T-cell (primary cell): Measurements from ENCODE around the gene HCFC2. TPM values are rescaled to one million over a fixed set of nuclear protein-coding genes. Genes with fewer than 3 reads are reported as not detected.
"Not testable (repeated sequence)": the region's sequence is repeated elsewhere in the genome, so short reads cannot be mapped to it uniquely, and the experiment has no call there.

Experiments
- ATAC-seq, 4 experiments: fragments of 200-7000 bp in 3 of 4; fragments of 150-1000 bp in 1 of 4; cut with Tn5 transposase; replicated peaks in 1 of 4; 1 replicate in 3 of 4; 2 replicates in 1 of 4; pipeline ENCODE4 v1.10.0; 2021; ENCODE audit warnings: moderate library complexity in 3 of 4, mild to moderate bottlenecking in 2 of 4, moderate number of reproducible peaks in 1 of 4
- CTCF ChIA-PET, 2 donors: fragments of 300-600 bp; sonication (Branson Sonifier 250); formaldehyde crosslinking; loops; one replicate each; lab custom pipeline; 2022; ENCODE audit warnings: antibody characterized with exemption in 2 of 2; lab: Charles Lee
- POLR2A ChIA-PET, 2 donors: fragments of 300-600 bp; sonication (Branson Sonifier 250); formaldehyde crosslinking; loops; one replicate each; lab custom pipeline; 2022; ENCODE audit warnings: antibody characterized with exemption in 2 of 2; lab: Charles Lee
- DNase-seq, 35 experiments: peaks; one replicate each; pipeline versions ENCODE4 v3.0.0 to v3.0.0-alpha.2; 2013 to 2023
- H3K27ac ChIP-seq: one replicate; pipeline ENCODE4 v1.5.1; 2013; ENCODE audit warnings: low read length
- H3K27me3 ChIP-seq, 2 experiments: replicated peaks in 1 of 2; 1 replicate in 1 of 2; 2 replicates in 1 of 2; pipeline versions ENCODE4 v1.6.1 to v1.7.0; 2013; ENCODE audit warnings: low read length in 1 of 2, mixed read lengths in 1 of 2; ENCODE audit not compliant: control insufficient read depth in 2 of 2, insufficient read depth in 2 of 2; ENCODE audit errors: extremely low read depth in 1 of 2
- H3K36me3 ChIP-seq, 2 donors: 1 replicate in 1 of 2; 2 replicates in 1 of 2; pipeline versions ENCODE4 v1.6.1 to v1.7.0; 2013; ENCODE audit warnings: low read length in 1 of 2; ENCODE audit not compliant: control insufficient read depth in 2 of 2, insufficient read depth in 1 of 2; ENCODE audit errors: extremely low read depth in 1 of 2
- H3K4me1 ChIP-seq, 2 experiments: 1 replicate in 1 of 2; 2 replicates in 1 of 2; pipeline versions ENCODE4 v1.6.1 to v1.7.0; 2013; ENCODE audit warnings: low read length in 2 of 2, mixed read lengths in 1 of 2; ENCODE audit not compliant: insufficient read depth in 2 of 2, control insufficient read depth in 1 of 2; ENCODE audit errors: extremely low read depth in 1 of 2
- H3K4me3 ChIP-seq, 2 donors: 1 replicate in 1 of 2; 2 replicates in 1 of 2; pipeline versions ENCODE4 v1.5.1 to v1.7.0; 2013; ENCODE audit warnings: mild to moderate bottlenecking in 2 of 2, low read length in 1 of 2, moderate library complexity in 1 of 2; ENCODE audit not compliant: control insufficient read depth in 1 of 2; ENCODE audit errors: extremely low read depth in 1 of 2
- H3K9me3 ChIP-seq: 2 replicates; pipeline ENCODE4 v1.7.0; 2013
- H3K27ac Mint-ChIP-seq, 2 donors: one replicate each; pipeline ENCODE4 v1.8.0; 2020 to 2021; ENCODE audit warnings: mild to moderate bottlenecking in 2 of 2, mixed read lengths in 2 of 2
- H3K27me3 Mint-ChIP-seq, 2 donors: one replicate each; pipeline ENCODE4 v1.8.0; 2021 to 2022; ENCODE audit warnings: mixed read lengths in 2 of 2
- H3K36me3 Mint-ChIP-seq: one replicate; pipeline ENCODE4 v1.8.0; 2021; ENCODE audit warnings: mixed read lengths
- H3K4me1 Mint-ChIP-seq, 3 donors: one replicate each; pipeline ENCODE4 v1.8.0; 2020 to 2022; ENCODE audit warnings: mixed read lengths in 3 of 3, mild to moderate bottlenecking in 1 of 3
- H3K4me3 Mint-ChIP-seq, 3 donors: one replicate each; pipeline ENCODE4 v1.8.0; 2020 to 2022; ENCODE audit warnings: mild to moderate bottlenecking in 3 of 3, mixed read lengths in 3 of 3, moderate library complexity in 3 of 3
- H3K9me3 Mint-ChIP-seq, 3 donors: one replicate each; pipeline ENCODE4 v1.8.0; 2020 to 2022; ENCODE audit warnings: mixed read lengths in 3 of 3
- WGBS: methylation state at CpG from one replicate; pipeline ENCODE4 v1.1.5; 2013; ENCODE audit warnings: missing lambda C conversion rate; ENCODE audit not compliant: insufficient coverage; 5-methylcytosine and 5-hydroxymethylcytosine counted together
- total RNA-seq, 35 experiments: library from RNA in 6 of 35; stranded (reverse) in 6 of 35; fragments of 120-200 nt in 1 of 35; gene quantifications; one replicate each; pipeline versions ENCODE4 v1.2.1 to v1.2.4 and lab custom pipeline; 2013 to 2026

HCFC2 gene
- total RNA-seq, 5 donors from 2014 or later (not counting 1 experiment from before 2014, with no cell fraction given): 13.9 to 16.9 (median 14.9) TPM

GRCh38 chr12:104114834-104115586, 50.7 kb downstream of the HCFC2 start:
- H3K4me3 ChIP-seq, POLR2A ChIA-PET, H3K27me3 Mint-ChIP-seq, H3K9me3 Mint-ChIP-seq, CTCF ChIA-PET, ATAC-seq, DNase-seq, H3K27me3 ChIP-seq, H3K9me3 ChIP-seq, H3K27ac Mint-ChIP-seq, H3K4me1 Mint-ChIP-seq, H3K27ac ChIP-seq, H3K4me3 Mint-ChIP-seq, H3K4me1 ChIP-seq: not testable (repeated sequence)
- WGBS: 100% methylated on average over 9 of the region's 14 CpGs
- peaks cover 23% of the 10 kb centered on the region for H3K36me3 Mint-ChIP-seq
- peaks cover 5 to 31% of the 10 kb centered on the region in 2 donors for H3K36me3 ChIP-seq

GRCh38 chr12:104115587-104115975, 51.2 kb downstream of the HCFC2 start:
- H3K27me3 Mint-ChIP-seq: no peaks in the 10 kb centered on the region
- Histone ChIP-seq H3K4me1 (no peaks in the 10 kb centered on the region), H3K27me3 (no peaks in the 10 kb centered on the region), H3K9me3 (no peaks in the 10 kb centered on the region), H3K4me3 (no peak overlapping the region), H3K36me3 (peaks cover 5 to 37% of the 10 kb centered on the region in 2 donors), H3K27ac (no peak overlapping the region)
- peaks cover 2 to 4% (median 2%) of the 10 kb centered on the region in 3 donors for H3K4me1 Mint-ChIP-seq
- ATAC-seq: no peak
- DNase-seq: no peak
- no peak overlapping the region for H3K4me3 Mint-ChIP-seq
- POLR2A ChIA-PET: no interaction called here
- no peaks in the 10 kb centered on the region for H3K9me3 Mint-ChIP-seq
- CTCF ChIA-PET: interaction anchor here in 1 of 2 donors (1.8 kb wide), 1 partner anchor 9 kb away, joined by 4 read pairs; no protein-coding TSS in a partner anchor
- peaks cover 24% of the 10 kb centered on the region for H3K36me3 Mint-ChIP-seq
- peak overlapping the region in 1 of 2 donors; percentile 71 for H3K27ac Mint-ChIP-seq

GRCh38 chr12:104121001-104121400, 56.7 kb downstream of the HCFC2 start:
- Mint-ChIP-seq H3K27ac (no peak overlapping the region), H3K27me3 (no peaks in the 10 kb centered on the region), H3K9me3 (no peaks in the 10 kb centered on the region), H3K4me3 (no peak overlapping the region), H3K4me1 (peaks cover 0 to 6% (median 2%) of the 10 kb centered on the region in 3 donors), H3K36me3 (peaks cover 41% of the 10 kb centered on the region)
- Histone ChIP-seq H3K9me3 (no peaks in the 10 kb centered on the region), H3K27ac (no peak overlapping the region), H3K4me3 (no peak overlapping the region), H3K36me3 (peaks cover 14 to 58% of the 10 kb centered on the region in 2 donors), H3K4me1 (no peaks in the 10 kb centered on the region), H3K27me3 (no peaks in the 10 kb centered on the region)
- CTCF ChIA-PET: interaction anchor here (0.6 to 1.5 kb wide), 2 partner anchors 12 to 15 kb away, joined by 3 to 5 read pairs; no protein-coding TSS in a partner anchor
- no peak for DNase-seq
- POLR2A ChIA-PET: interaction anchor here (0.5 to 0.7 kb wide), 2 partner anchors 12 to 599 kb away, joined by 5 read pairs; no protein-coding TSS in a partner anchor
- no peak for ATAC-seq

- no peaks in the 10 kb centered on the region for H3K9me3 Mint-ChIP-seq
- H3K4me3 Mint-ChIP-seq: no peak overlapping the region
- POLR2A ChIA-PET: no interaction called here
- Histone ChIP-seq H3K9me3 (no peaks in the 10 kb centered on the region), H3K4me3 (no peak overlapping the region), H3K36me3 (peaks cover 11 to 59% of the 10 kb centered on the region in 2 donors), H3K4me1 (no peaks in the 10 kb centered on the region), H3K27me3 (no peaks in the 10 kb centered on the region), H3K27ac (no peak overlapping the region)
- H3K27me3 Mint-ChIP-seq: no peaks in the 10 kb centered on the region
- no peak for ATAC-seq
- peaks cover 0 to 6% (median 2%) of the 10 kb centered on the region in 3 donors for H3K4me1 Mint-ChIP-seq
- DNase-seq: no peak
- 92% methylated on average over 6 of the region's 9 CpGs for WGBS
- H3K36me3 Mint-ChIP-seq: peaks cover 47% of the 10 kb centered on the region
- CTCF ChIA-PET: interaction anchor here in 1 of 2 donors (1.5 kb wide), 1 partner anchor 13 kb away, joined by 5 read pairs; no protein-coding TSS in a partner anchor
- H3K27ac Mint-ChIP-seq: no peak overlapping the region
Measured at GRCh38 chr12:104122298-104122697, 58.0 kb downstream of the HCFC2 start.

- H3K9me3 ChIP-seq: no peaks in the 10 kb centered on the region
- Mint-ChIP-seq H3K9me3 (no peaks in the 10 kb centered on the region), H3K36me3 (peaks cover 36% of the 10 kb centered on the region), H3K4me1 (peaks cover 14 to 24% (median 18%) of the 10 kb centered on the region in 3 donors), H3K4me3 (no peak overlapping the region), H3K27me3 (no peaks in the 10 kb centered on the region), H3K27ac (no peak overlapping the region)
- H3K4me3 ChIP-seq: no peak overlapping the region
- ATAC-seq (no peak), DNase-seq (no peak)
- H3K36me3 ChIP-seq: peaks cover 13 to 57% of the 10 kb centered on the region in 2 donors
- no peaks in the 10 kb centered on the region for H3K4me1 ChIP-seq
- H3K27me3 ChIP-seq: no peaks in the 10 kb centered on the region
- ChIA-PET CTCF (interaction anchor here (1.0 to 1.4 kb wide), 2 partner anchors 17 to 19 kb away, joined by 3 read pairs; no protein-coding TSS in a partner anchor), POLR2A (no interaction called here)
- no CpG with 5 or more reads among the region's 3 CpGs for WGBS
- H3K27ac ChIP-seq: no peak overlapping the region
Measured at GRCh38 chr12:104126548-104126947, 62.2 kb downstream of the HCFC2 start.

- Mint-ChIP-seq H3K4me1 (peaks cover 25 to 32% (median 27%) of the 10 kb centered on the region in 3 donors), H3K9me3 (no peaks in the 10 kb centered on the region), H3K4me3 (no peak overlapping the region), H3K27ac (no peak overlapping the region), H3K27me3 (no peaks in the 10 kb centered on the region), H3K36me3 (peaks cover 25% of the 10 kb centered on the region)
- Histone ChIP-seq H3K27ac (no peak overlapping the region), H3K9me3 (no peaks in the 10 kb centered on the region), H3K36me3 (peaks cover 11 to 64% of the 10 kb centered on the region in 2 donors), H3K4me3 (no peak overlapping the region), H3K4me1 (peaks cover 3 to 7% of the 10 kb centered on the region in 2 experiments), H3K27me3 (no peaks in the 10 kb centered on the region)
- ATAC-seq: no peak
- CTCF ChIA-PET: no interaction called here
- no CpG with 5 or more reads among the region's 2 CpGs for WGBS
- POLR2A ChIA-PET: no interaction called here
- DNase-seq: no peak
Measured at GRCh38 chr12:104130760-104131159, 66.4 kb downstream of the HCFC2 start.
